Activated CD4-positive, alpha-beta T cell treated with anti-CD3 and anti-CD28 coated beads, Interleukin-2, amount 50 U/mL, for 1 hour (primary cell): ENCODE results near the gene STK33.

Experiments
- DNase-seq: peaks from one replicate; pipeline ENCODE4 v3.0.0-alpha.2; 2020

The STK33 gene

DNA sequence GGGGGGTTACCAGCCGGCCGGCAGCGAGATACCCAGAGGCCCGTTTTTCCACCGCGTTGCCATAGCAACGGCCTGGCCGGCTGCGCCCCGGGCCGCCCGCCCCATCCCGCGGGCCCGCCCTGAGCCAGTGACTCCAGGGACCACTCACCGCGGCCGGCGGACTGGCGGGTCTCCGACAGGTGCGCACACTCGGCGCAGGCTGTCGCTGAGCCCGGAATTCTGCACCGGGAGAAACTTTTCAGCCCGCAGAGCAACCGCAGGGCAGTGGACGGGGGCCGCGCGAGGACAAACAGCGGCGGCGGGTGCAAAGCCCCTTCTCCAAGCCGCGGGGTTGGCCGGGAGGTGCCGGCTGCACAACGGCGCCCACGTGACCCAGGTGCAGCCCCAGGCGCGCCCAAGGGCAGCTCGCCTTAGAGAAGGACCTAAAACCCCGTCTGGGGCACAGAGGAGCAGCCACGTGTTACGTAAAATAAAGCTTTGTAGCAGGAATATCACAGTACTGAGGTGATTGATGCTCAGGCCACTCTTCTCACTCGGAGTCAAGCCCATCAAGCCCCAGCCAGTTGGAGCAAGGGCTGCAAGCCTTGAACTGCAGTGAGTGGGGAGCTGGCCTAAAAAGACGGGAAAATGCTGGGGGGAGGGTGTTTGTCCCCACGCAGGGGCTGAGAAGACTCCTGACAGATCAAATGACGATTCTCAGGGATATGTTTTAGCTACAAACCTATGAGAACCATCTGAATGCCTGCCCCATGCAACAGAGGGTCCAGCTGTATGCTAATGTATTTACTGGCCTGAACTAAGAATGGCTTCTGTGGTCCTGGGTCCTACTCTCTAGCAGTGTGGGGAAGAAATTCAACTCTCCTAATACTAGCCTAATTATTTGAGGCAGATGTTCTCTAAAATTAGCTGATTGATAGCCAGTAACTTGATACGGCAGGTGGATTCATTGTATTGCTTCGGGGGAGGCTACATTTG, at the start of gene STK33:
STK33 (minus strand) TSS at position 294 of the 975 bp plus-strand sequence. CDS start 119,323 bp downstream, outside the sequence.
- DNase-seq: no peak

DNA sequence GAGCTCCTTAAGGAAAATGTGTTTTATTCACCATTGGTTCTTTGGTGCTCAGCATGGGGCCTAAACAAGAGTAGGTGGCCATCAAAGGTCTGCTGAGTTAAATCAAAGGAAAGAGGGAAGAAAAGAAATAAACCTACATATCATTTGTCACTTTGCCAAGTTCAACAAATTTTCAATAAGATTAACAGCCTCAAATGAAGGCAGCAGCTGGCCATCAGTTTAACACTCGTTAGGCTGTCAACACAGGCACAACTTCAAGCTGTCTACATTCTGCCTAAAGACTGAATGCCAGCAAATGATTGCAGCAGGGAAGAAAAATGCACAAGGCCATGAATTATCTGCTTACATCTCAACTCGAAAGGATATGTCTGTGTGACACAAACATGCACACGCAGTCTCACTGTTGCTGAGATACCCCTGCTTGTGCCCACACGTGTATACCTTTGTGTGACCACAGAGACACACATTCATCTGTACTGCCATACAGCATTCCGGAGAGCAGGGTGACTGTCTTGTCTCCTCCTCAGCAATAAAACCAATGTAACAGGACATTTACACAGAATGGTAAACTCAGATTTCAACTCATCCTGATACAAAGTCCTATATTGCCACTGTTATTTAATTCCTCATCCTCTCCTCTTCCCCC, 48.3 kb upstream of the STK33 start:
- no peak for DNase-seq

DNA sequence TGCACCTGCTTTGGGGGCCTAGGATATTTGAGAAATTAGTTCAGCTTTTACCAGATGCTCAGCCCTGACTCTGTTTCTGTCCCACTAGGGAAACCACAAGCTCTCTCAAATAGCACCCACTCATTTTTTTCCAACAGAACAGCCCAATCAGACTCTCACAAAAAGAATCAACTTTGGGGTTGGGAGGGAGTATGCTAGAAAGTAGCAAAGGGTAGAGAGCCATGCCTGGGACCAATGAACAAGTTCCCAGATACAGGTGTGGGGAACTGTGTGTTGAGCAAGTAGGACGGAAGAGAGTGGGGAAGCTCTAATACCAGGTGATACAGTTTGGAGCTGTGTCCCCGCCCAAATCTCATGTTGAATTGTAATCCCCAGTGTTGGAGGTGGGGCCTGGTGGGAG, 47.3 kb upstream of the STK33 start:
- DNase-seq: no peak

DNA sequence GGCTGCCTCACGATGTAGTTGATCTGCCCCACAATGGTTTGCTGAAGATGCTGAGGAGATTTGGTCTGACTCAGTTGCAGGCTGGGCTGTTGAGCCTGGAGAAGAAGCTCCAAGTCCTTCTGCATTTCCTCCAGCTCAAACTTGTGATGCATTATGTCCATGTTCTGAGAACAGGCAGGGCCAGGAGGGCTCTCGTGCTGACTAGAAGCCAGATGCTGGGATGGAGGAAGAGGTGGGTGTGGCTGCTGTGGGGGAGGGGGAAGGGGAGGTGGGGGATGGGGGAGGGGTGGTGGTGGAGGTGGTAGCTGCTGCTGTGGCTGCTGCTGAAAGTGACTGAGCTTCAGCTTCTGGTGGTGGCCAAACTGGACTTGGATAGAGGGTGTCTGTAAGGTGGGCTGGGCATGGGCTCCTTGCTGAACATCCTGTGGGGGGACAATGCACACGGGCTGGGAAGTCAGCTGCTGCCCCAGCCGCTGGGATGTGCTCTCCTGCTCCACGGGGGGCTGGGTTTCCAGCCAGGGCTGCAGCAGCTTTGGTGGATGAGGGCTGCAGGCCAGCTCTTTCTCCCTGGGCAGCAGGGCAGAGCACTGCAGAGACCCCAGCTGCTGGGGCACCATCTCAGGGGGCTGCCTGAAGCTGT, 46.4 kb upstream of the STK33 start:
- no peak for DNase-seq

DNA sequence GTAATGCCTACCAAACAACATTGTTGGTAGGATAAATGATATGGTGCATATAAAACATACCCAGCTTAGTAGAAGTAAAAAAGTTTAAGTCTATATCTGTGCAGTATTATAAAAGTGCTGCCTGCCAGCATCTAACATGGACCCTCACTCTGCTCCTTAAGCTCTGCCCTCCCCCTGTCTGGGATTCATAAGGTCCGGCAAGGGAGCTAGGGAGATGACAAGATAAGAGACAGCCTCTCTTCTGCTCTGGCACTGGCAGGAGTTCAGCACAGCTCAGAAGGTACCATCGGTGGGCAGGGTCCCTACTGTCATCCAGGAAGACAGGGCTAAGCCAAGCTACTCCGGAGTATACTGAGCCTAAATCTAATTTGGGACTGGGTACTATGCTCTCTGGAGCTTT, 45.6 kb upstream of the STK33 start:
- DNase-seq: no peak

DNA sequence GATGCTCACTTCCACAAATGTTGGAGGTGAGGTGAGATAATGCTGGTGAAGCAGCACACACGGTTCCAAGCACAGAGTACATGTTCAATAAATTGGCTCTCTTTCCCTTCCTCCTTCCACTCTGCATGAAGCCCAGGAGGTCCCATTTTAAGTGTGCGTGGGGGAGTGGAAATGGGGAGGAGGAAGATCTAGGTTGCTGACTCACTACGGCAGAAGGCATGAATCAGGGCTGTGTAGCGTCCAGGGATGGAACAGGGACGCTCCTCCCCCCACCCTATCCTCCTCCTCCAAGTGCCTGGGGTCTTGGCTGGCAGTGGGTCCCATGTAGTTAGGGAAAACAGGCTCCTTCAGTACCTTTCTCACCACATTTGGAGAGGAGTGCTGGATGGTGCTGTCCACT, 44.3 kb upstream of the STK33 start:
- no peak for DNase-seq

DNA sequence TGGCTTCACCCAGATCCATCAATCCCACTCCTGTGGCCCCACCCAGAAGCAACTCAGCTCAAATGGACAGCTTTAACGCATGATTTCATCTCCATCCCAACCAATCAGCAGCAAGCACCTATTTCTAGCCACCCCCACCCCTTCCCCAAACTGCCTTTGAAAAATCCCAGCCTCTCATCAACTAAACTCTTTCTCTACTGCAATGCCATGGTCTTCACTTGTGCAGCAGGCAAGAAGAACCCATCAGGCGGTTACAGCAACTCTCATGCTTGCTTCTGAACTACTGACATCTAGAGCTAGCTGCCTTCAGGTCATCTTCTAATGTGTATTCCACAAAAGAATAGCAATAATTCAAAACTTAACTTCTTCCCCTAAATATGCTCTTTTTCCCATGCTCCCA, 42.1 kb upstream of the STK33 start:
- DNase-seq: no peak

DNA sequence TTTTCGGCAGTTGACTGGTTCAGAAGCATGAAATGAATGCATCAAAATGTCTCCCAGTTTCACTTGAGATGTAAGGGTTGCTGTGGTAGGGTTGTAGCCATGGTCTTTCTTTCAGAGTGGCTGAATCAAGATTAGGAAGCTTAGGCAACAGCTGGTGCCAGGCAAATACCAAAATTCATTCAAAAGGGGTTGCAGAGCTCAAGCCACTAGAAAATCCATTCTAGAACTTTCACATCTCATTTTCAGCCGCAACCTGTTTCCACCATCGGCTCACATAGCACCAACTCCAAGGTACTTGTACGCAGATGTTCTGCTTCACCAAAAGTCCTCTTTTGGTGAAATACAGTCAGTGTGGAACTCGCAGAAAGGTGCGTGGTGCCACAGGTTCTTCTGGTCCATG, 40.5 kb upstream of the STK33 start:
- no peak for DNase-seq

DNA sequence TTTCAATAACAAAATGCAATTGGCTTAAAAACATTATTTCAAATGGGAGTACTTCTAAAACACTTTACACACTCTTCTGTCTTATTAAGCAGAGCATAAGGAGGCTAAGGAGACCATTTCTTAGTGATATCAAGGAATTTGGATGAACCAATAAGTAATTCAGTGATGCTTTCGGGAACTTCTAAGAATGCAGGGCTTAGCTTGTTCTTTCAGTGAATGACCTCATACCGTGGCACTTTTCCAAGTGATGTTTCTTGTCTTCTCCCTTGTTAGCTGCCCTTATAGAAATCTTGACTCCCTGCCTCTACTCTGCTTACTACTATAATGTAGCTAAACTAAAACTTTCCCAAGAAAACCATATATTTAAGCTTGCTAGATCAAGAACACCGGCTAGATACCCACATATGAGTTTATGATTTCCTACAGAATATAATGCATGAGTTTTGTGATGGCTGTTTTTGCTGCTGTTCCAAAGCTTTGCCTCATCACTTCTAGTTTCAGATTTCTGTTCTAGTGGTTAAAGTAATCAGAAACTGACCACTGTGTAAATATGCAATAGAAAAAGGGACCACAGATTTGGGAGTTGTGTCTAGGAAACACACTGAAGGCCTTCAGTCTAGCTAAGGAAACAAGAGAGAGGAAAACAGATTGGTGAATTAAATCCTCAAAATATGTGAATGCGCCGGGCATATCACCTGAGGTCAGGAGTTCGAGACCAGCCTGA, 37.5 kb upstream of the STK33 start:
- no peak for DNase-seq

DNA sequence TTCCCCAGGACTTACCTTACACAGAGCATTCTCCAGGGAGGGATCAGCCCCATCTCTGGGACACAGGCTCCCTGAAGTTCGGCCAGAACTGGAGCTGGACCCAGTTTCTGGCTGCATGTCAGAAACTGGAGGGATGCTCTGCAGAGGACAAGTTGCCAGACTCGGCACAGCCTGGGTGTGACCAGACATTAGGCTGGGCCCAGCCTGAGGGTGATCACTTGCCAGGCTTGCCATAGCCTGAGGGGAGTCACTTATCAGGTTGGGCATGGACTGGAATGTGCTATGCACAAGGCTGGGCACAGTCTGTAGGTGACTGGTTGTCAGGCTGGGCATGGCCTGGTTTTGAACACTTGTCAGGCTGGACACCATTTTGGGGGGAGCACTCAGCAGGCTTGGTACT, 30.7 kb upstream of the STK33 start:
- DNase-seq: no peak

DNA sequence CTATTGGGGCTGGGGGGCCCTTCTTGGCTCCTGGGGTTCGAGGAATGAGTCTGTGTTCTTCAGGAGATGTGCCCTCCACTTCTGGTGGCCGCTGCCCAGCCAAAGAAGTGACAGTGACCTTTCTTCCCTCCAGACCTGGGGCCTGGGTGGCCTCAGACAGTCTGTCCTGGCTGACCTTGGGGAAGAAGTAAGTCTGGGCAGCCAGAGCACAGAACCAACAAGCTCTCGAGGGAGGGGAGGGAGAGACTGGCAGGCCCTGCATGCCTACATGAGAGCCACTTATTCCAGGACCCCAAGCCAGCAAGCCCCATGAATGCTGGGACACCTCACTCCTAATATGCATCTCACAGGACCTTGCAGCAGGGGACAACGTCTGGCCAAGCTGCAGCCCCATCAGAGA, 27.1 kb upstream of the STK33 start:
- DNase-seq: no peak

DNA sequence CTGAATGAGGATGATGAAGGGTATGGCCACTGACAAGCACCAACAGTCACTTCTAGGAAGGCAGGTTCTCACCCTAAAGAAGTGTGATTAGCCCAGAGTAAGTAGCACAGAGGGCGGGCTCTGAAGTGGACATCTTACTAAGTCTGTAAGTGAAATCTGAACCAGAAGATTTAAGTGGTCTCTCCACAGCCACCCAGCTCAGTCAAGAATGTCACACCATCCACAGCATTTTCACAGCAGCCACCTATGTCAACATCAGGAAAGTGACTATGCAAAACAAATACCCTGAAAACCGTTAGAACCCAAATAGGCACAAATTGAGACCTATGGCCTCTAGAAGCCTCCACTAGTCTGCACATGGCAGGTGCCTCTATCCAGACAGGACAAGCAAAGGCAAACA, 23.0 kb upstream of the STK33 start:
- DNase-seq: no peak

DNA sequence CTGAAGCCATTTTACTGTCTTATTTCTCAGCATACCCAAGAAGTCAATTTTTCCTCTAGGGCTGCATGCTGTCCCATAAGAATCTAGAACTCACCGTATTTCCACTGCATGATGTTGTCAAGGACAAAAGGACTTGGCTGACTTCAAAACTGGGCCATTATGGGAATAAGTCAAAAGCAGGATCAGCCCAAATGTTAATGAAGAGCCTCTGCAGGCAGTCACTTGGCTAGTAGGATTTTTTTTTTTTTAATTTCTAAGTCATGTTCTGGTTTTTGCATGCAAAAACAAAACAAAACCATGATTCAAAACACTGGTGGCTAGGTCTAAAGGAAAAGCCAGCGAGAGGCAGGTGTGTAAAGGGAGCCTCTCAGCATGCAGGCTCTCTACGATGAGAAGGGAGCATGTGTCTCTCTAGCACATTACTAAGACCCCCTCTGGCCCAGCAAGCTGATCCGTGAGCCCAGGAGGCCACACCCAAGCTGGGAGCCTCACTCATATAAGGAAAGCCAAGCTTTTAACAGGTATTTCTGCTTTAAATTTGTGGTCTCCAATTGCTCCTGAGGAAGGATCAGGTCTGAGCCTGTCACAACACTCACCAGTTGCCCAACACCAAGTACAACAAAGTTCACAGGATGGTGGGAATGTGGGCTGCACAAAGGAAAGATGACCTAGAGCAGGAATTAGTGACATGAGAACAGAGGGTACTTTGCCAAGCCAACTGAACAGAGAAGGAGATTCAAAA, 21.4 kb upstream of the STK33 start:
- no peak for DNase-seq

DNA sequence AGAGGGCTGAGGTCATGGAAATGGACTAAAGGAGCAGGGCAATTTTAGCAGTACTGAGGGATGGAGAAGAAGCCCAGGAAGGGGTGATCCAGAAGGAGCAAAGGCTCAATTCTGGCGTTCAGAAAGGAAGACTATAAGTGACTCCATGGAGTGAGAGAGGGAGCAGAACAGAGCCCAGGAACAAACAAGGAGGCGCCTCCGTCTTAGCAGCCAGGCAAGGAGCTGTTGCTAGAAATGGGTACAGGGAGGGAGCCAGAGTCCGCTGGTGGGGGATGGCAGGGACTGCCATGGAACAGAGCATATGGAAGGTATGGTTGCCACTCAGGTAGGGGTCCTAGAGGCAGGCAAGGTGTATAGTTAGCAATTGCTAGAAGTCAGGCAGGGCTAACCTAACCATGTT, 20.5 kb upstream of the STK33 start:
- DNase-seq: no peak

DNA sequence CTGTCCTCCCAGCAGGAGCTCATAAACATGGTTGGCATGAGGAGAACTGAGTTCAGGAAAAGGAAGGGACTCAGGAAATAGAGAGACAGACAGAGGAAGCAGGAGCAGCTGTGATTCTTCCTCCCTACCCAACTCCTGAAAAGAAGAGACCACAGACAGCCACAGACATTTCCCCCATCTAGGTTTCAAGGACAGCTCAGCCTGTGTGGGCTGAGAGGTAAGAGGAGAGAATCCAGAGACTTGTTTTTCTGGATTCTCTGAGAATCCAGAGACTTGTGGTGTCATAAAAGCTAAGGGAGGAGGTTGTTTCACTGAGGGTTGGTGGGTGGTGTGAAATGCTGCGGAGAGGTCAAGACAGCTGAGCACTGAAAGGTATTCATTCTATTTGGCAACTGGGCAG, 19.0 kb upstream of the STK33 start:
- no peak for DNase-seq

DNA sequence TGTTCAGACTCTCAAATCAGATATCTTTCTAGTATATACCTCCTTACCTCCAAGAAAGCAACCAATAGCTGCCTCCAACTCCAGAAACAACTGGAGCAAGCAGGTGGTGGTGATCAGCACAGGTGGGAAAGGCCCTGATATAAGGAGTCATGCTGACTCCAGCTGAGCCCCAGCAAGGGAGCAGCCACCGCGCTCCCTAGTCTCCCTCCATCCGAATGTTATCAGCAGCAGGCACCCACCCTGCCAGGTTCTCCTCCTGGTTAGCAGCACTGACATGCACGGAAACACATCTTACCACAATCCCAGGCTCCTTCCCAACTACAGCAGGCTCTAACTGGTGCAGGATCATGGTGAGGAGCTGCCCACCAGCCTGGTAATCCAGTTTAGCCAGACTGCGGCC, 18.5 kb upstream of the STK33 start:
- DNase-seq: no peak

DNA sequence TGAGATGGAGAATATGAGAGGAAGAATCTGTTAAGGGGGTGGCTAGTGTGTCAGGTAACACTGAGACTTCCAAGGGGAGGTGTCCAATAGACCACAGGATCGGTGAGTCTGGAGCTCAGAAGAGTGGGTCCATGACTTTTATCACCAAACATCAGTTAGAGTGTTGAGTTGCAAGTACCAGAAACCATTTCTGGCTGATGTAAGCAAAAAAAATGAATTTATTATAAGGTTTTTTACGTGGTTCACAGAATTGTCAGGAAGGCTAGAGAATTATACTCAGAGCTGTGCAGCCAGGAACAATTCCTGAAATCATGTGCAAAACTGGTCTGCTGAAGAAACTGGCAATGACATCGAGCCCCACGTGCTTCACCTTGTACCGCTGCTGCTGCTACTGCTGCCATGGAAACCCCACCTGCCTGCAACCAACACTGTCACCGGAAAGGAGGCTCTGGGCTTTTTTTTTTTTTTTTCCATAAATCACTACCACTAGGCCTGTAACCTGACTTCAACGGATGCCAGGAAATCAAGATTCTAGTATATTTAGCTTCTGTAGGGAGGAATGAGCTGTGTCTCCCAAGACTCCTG, 16.6 kb upstream of the STK33 start:
- DNase-seq: no peak

DNA sequence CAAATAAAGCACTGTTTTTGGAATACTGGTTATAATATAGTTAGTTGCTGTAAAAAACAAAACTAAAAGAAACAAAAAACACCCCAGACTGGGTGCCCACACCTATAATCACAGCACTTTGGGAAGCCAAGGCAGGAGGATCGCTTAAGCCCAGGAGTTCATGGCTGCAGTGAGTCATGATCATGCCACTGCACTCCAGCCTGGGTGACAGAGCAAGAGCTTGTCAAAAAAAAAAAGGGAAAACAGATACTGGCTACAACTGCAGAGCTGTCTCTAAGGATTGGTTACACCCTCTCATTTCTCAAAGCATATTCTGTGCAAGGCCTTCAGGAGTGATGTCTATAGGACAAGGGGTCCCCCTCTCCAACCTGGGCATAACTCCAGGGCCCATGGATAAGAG, 14.6 kb upstream of the STK33 start:
- no peak for DNase-seq

DNA sequence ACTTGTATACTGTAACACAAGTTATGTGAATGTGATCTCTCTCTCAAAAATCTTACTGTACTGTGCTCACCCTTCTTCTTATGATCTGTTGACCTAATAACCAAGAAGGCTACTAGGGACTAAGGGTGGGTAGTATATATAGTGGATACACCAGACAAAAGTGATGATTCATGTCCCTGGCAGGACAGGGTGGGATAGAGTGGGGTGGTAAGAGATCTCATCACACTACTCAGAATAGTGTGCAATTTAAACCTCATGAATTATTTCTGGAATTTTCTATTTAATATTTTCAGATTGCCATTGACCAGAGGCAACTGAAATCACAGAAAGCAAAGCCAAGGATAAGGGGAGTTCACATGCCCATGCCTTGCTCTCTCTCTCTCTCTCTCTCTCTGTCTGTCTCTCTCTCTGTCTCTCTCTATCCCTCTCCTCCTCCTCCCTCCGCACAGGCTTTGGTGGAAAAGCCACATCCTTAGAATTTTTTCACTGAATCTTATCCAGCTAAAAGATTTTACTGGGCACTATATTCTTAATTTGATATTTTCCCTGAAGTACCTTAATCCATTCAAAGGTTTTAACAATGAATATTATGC, 12.0 kb upstream of the STK33 start:
- DNase-seq: no peak

DNA sequence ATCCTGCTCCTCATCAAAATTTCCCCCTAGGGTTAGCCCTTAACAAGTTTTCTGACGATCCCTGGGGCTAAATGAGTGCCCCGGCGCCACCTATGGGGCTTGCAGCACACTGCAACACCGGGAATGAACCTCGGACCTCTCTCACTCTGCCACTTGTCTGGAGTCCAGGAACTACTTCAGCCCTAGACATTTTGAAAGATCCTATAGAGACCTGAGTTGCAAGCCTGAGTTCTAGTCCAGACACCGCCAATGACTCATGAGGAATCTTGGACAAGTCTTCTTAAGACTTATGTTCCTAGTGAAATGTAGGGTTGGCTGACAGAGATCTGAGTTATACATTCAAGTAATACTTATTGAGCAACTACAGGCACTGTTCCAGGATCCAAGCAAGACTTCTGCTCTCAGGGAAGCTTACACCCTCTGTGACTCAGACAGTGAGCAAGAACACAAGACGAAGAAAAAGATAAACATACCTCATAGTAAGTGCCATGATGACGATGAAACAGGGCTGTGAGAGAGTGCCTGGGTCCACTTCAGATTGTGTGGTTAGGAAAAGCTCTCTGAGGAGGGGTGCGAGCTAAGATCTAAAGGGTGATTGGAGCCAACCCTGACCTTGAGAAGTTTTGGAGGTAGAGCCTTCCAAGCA, 10.2 kb upstream of the STK33 start:
- DNase-seq: peak; percentile 11

DNA sequence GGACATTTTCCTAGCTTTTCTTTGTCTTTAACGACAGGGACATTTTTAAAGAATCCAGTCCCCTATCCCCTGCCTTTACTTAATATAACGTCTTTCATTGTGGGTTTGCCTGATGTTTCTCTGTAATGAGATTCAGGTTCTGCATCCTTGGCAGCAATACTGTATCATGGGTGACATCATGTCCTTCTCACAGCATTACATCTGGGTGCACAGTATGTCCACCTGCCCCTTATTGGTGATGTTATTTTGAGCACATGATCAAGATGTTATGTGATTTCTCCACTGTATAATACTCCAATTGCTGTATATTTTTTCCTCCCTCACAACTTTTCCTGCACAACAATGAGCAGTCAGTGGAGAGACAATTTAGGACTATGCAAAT, 9.7 kb upstream of the STK33 start:
- DNase-seq: no peak
